Kidney capillary endothelial cell (primary cell): ENCODE data around the gene RIBC2.
"Not testable (repeated sequence)": the region's sequence is repeated elsewhere in the genome, so short reads cannot be mapped to it uniquely, and the experiment has no call there.

Experiments used
- DNase-seq: peaks from one replicate; pipeline ENCODE4 v3.0.0-alpha.2; 2018; ENCODE audit warnings: low spot score

Gene RIBC2, protein sequence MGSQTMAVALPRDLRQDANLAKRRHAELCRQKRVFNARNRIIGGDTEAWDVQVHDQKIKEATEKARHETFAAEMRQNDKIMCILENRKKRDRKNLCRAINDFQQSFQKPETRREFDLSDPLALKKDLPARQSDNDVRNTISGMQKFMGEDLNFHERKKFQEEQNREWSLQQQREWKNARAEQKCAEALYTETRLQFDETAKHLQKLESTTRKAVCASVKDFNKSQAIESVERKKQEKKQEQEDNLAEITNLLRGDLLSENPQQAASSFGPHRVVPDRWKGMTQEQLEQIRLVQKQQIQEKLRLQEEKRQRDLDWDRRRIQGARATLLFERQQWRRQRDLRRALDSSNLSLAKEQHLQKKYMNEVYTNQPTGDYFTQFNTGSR

DNA sequence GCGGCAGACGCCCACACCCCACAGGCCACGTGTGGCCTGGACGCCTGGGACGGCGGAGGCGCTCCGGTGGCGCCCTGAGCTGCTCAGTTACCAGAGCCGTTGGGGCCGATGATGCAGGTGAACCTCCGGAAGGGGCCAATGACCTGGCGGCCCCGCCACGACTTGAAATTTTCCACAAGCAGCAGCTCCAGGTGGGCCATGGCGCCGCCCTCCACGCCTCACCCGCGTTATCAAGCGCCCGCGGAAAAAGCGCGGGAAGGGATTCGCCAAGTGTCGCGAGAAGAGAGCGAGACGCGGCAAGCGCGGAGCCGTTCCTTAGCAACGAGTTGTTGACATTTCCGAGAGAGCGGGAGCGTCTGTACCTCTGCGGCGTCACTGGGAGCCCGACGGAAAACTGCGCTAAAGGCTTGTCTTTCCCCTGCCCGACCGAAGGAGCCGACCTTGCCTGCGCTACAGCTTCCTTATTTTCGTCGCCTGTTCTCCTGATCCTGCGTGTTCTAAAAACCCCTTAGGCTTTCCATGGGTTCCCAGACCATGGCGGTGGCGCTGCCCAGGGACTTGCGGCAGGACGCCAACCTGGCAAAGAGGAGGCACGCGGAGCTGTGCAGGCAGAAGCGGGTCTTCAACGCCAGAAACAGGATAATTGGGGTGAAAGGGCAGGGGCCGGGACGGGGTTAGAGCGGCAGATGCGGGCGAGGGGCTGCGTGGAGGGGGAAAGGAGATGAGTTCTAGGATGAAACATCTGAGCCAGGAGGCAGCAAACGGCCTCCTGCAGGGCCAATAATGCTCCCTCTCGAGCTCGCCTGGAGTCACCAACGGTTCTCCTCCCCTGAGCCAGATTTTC lies at the start of gene RIBC2, which contains the start of gene SMC1B:
Gene RIBC2 (plus strand): TSS at position 326 of the 844 bp plus-strand sequence. CDS start 194 bp downstream, at position 520.
Gene SMC1B (minus strand): TSS at position 232 of the 844 bp plus-strand sequence. CDS start 32 bp downstream, at position 200.
- peak; percentile 67 for DNase-seq

DNA sequence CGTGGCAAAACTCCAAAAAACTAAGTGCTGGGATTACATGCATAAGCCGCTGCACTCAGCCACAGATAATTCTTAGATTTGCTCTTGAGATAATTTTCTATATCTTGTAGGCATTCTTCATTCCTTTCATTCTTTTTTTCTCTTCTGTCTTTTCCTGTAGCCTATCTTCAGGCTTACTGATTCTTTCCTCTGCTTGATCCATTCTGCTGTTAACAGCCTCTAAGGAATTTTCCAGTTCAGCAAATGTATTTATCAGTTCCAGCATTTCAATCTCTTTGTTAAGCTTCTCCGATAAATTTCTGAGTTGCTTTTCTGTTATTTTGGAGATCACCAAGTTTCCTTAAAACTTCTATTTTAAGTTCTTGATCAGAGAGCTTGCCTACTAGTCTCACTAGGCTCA lies 46.8 kb upstream of the RIBC2 start:
- DNase-seq = no peak

DNA sequence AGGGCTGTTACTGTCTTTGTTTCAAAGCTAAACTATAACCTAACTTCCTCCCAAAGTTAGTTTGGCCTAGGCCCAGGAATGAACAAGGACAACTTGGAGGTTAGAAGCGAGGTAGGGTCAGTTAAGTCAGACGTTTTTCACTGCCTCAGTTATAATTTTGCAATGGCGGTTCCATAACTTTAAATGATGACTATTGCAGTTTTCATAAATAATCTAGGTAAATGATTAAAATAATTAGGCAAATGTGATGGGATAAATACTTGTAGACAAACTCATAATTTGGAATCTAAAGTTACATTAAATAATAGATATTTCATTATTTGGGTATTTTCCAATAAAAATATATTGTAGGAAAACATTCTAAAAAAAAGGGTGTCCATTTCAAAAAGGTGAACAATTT lies 39.9 kb upstream of the RIBC2 start:
- not testable (repeated sequence) for DNase-seq

DNA sequence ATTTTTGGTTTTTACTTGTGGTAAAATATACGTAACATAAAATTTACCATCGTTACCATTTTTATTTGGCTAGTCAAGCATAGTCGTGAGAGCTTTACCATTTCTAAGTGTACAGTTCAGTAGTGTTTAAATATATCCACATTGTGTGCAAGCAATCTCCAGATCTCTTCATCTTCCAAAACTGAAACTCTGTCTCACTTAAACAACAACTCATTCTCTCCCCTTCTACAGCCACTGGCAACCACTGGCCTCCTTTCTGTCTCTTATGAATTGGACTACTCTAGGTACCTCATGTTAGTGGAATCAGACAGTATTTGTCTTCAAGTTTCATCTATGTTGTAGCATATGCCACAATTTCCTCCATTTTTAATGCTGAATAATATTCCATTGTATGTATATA lies 37.5 kb upstream of the RIBC2 start:
- no peak for DNase-seq

DNA sequence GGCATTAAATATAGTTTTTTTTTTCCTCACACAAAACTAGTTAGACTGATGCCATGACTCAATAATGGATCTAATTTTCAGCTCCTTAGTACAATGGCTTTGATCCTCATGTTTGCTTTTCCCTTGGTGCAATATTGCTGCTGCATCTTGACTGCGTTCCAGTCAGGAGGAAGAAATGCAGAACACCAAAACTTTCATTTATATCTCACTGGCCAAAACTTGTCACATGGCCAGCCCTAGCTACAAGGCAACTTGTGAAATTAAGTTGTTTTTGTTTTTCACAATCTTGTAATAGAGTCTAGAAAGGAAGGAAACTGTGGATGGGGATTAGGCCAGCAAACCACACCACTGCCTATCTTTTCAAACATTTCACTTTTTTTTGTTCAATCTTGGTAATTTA lies 36.8 kb upstream of the RIBC2 start:
- no peak for DNase-seq

DNA sequence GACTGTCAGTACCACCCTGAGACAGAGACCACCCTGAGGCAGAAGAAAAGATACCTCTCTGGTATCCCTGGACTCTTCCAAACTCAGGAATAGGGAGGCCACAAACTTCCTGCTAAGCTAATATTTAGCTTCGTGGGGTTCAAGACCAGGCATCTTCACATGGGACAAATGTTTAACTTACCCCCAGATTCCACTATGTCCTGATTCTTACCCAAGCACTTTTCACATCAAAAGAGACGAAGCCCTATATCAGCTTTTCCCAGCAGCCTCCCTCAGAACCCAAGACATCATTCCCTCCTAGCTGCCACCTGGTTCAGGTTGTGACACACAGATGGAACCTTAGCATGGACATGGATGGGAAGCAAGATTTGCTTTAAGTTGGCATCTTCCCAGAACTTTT lies 32.1 kb upstream of the RIBC2 start:
- DNase-seq = no peak

DNA sequence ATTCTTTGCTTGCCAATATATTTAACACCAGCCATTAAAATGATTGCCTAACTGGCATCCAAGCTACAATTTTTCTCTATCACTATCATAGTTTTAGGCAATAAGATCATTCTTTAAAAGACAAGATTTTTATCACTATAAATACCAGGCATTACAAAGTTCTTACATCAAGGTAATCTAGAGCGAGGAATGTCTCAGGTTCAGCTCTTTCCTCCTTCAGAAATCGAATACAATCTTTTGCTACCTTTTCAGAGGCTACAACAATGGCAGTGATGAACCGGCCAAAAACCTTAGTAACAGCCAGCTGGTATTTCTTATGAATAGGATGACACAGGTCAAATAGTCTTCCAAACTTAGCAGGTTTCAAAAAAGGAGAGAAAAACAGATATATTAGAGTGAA lies 23.9 kb upstream of the RIBC2 start:
- DNase-seq = no peak

DNA sequence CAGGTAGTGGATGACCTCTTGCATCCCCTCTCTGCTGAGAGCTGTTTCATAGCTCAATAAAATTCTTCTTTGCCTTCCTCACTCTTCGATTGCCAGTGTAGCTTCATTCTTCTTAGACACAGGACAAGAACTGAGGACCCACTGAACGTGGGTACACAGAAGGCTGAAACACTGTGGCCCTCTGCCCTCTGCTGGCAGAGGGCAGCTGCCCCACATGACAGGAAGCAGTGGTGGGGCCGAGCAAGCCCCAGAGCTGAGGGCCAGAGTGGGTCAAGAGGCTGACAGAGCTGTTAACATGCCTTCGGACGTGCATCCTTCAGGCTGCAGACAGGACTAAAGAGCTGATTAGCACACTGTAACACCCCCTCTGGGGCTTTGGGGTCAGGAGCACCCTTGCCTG lies 15.7 kb upstream of the RIBC2 start:
- no peak for DNase-seq

DNA sequence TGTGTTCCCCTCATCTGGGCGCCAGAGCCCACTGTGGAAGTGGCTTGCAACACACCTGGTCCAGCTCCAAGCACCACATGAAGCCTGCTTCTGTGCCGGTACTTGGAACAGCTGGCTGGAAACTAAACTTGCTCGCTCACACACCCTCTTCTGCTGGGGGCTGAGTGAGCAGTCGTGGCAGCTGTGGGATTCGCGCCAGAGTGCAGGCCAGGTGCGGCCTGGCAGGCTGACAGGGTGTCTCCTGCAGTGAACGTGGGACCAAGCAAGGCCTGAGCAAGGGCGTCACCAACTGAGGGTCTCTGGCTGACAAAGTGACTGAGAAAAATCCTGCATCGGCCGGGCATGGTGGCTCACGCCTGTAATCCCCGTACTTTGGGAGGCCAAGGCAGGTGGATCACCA lies 15.3 kb upstream of the RIBC2 start:
- no peak for DNase-seq

DNA sequence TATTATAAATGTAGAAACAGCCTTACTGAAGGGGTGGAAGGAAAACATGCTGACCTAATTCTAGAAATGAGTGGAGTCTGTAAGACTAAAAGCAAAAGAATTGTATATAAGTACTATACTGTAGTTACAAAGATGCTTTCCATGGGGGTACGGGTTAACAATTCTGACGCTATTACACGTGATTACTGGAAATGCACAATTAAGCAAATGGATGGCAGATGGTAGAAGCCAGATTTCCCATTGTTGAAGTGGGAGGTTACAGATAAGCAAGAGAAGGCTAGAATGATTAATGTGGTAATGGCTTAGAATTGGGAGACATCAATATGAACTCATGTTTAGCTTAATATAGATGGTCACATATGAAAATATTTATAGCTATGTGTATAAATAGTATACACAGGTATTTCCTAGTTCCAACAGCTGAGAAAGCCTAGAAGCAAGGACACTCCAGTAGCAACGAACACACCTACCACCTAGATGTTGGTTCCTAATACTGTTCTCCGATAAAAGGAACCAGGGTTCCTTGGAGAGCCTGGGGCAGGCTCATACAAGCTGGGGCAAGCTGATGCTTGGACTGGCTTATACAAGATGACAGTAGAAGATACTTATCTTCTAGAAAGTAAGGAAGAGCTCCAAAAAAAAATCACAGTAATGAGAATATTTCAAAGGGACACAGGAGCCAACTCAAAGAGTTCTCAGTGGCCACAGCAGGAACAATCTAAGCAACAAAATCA lies 13.6 kb upstream of the RIBC2 start:
- DNase-seq = no peak

DNA sequence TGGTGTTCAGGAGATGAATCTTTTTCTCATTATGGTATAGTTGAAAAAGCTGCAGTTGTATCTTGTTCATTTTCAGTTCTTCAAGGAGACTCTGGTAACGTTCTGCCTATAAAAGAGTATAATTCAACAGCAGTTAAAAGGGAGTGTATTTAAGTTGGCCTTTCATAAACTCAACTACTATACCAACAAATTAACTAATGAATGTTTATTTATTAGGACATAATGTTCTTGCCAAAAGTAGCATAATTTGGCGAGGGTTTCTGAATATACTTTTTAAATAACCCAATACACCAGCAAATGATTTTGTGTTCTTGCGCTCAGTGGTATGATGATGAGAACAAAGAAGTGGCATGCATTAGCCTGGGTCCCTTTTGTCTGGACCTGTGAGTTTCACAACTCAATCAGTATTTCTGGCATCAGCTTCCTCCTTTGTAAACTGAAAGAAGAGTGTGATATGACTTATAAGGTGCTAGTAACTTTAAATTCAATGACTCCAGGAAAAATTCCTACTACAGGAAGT lies 11.0 kb upstream of the RIBC2 start:
- DNase-seq = no peak

DNA sequence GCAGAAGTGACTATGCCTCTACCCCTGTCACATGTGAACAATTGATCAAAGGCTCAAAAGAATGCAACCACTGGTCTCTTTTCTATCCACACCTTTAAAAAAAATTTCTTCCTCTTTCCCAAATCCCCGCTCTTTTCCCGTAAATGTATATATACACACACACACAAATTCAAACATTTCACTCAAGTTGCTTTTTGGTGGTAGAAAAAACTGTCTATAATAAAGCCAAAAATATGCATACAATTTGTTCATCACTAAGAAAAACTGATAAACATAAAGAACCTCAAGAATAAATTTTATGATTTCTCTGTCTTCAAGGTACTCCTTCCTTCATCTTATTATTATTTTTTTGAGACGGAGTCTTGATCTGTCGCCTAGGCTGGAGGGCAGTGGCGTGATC lies 5.7 kb upstream of the RIBC2 start:
- no peak for DNase-seq

DNA sequence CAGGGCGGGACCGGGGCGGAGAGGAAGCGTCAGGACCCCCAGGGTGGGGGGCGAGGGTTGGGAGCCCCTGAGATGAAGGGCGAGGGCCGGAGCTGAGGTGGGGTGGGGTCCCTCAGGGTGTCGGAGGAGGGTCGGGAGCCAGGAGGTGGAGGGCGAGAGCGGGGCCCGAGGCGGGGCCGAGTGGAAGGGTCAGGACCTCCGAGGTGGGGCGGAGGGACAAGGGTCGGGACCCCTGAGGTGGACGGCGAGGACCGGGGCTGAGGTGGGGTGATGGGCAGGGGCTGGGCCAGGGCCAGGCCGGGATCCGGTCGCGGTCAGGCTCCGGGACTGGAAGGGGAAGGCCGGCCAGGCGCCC lies 503 bp upstream of the RIBC2 start:
- no peak for DNase-seq

DNA sequence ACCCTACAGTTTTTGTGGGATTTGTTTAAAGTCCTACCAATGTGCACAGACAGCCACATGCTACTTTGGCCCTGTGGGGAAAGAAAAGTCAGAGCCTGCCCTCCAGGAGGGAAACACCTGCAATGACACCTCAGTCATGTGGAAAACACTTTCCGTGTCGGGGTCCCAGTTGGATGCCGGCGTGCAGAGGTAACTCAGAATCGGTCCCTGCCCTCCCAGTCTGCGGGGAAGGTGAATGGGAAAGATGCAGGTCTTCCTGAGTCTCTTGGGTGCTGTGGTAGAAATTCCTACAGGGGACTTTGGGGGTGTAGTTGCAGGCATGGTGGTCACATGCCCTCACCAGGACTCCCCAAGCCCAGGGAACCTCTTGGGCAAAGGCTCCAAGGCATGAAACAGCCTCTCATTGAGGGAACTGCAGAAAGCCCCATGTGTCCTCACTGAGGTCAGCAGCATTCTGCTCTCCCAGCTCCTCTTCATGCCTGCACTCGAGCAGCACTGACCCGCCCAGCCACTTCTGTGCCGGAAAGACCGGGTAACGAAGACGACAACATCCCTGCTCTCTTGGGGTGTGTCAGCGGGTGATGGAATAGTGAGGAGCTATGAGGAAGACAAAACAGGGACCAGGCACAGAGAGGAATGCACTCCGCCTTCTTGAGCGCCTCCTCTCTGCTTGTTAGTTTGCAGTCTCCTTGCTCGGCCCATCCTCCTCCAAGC lies 4.7 kb downstream of the RIBC2 start:
- no peak for DNase-seq

DNA sequence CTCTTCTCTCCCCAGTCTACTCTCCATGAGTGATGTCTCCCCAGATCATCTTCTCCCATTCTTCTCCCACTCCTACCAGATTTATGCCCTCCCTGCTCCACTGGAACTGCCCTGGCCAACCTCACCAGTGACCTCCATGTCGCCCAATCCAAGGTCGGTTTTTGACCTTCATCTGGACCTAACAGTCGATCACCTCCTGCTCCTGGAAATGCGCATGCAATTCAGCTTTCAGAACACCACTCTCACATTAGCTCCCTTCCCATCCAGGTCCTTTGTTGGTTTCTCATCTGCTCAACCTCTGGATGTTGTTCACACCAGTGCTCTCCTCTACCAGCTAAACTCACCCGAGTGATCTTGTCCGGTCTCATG lies 5.3 kb downstream of the RIBC2 start:
- no peak for DNase-seq

DNA sequence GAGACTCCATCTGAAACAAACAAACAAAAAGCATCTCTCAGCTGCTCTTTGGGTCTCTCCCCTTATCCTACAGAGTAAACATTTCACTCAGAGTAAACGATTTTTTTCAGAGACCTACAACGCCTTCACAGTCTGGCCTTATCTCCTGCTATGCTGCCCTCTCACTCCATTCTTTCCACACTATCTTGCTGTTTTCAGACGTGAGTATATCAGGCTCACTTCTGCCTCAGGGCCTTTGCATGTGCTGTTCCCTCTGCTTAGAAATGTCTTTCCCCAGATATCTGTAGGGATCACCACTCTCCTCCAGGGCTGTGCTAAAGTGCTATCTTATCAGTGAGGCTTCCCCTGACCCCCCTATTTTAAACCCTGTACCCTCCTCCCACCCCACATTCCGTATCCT lies 6.5 kb downstream of the RIBC2 start:
- DNase-seq = no peak

DNA sequence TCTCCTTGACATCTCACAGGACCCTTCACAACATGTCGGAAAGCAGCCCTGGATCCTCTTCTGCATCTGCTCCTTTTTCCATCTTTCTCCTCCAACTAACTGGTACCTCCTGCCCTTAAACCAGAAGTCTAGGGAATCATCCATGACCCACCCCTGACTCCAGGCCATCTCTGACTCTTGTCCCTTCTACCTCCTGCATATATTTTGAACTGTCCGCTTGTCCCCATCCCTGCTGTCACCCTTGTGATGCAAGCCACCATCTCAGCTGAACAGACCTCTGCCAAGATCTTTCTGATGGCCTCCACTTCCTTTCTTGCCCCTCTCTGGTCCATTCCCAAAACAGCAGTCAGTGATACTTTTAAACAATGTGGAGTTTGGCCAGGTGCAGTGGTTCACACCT lies 7.0 kb downstream of the RIBC2 start:
- no peak for DNase-seq

DNA sequence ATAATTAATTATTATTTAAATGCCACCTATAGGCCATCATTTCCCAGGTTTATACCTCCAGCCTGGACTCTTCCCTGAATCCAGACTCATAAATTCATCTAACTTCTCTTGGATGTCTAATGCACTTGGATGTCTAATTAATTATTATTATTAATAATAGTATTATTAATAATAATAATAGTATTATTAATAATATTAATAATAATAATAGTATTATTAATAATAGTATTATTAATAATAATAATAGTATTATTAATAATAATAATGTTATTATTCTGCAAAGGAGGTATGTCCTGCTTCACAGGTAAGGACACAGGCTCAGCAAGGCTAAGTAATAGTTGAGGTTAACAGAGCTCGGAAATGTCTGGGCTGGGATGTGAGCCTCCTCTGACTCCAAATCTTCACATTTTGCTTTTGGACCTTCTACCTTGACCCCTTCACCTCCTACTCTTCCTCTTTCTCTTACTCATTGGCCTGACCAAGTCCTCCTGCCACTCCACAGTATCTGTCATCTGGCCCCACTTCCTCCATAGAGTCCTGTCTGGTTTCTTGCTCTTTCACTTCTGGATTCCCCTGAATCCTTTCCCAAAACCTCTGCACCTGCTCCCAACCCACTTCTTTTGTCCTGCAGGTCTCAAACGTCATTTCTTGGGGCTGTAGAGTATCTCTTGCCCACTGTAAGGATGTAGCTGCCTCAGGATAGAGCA lies 8.0 kb downstream of the RIBC2 start:
- no peak for DNase-seq

DNA sequence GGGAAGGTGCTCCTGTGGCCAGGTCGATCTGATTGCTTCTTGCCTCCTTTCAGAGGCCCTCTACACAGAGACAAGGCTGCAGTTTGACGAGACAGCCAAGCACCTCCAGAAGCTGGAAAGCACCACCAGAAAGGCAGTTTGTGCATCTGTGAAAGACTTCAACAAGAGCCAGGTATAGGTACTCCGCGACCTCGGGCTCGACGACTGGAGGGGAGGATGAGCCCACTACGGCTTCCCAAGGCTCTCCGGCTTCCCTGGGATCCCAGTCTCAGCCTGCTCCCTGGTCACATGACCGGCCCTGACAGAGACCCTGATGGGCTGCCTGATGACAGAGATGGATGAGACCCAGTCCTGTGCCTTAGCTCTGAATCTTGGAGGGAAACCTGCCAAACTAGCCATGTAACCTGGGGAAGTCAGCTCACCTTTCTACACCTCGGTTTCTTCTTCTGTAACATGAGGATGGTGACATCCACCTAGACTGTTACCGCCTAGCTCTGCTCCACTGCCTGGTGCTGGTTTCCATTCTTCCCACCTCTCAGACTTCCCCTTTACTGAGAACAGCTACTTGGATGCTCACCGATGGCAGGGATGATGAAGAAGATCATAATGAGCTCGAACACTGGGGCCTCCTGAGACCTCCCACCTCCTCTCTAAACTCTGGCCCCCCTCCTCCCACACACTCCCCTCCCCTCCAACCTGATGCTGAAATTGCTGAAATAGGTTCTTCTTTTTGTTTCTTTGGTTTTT lies 8.9 kb downstream of the RIBC2 start:
- no peak for DNase-seq

DNA sequence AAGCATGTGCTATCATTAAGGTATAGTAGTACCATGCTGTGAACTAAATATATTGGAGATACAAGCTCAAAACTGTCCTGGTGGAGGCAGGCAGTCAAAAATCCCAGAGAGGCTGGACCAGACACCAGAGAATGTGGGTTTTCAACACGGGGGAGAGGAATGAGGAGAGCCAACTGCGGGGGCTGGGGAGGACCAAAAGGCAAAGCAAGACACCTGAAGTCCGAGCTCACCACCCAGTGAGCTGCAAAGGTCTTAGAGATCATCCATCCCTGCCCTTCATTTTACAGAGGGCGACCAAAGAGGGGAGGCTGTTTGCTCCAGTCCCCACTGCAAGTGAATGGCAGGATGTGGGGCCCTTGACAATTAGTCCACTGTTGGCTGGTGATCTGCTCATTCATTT lies 10.0 kb downstream of the RIBC2 start:
- no peak for DNase-seq
